Measurements from ENCODE around the gene RAPGEF3.

RAPGEF3 gene

GRCh38 chr12:47789712-47790489, 31.2 kb upstream of the RAPGEF3 start:
- H3K27ac ChIP-seq = no peak overlapping the region
- DNase-seq = no peak

DNA sequence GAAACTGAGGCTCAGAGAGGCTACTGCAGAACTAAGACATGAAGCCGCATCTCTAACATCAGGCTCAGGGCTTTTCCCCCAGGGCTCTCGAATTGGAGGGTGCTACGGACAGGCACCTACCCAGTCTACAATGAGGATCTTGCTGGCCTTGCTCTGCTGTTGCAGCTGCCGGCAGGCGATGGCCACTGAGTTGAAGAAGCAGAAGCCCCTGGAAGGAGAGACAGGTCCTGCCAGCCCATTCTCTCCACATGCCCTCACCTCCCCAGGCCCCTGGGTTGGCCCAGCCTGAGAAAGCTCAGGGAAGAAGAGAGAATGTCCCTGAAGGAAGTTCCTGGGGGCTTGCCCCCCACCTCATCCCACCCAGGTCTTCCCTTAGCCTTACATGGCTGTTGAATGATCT, 30.5 kb upstream of the RAPGEF3 start:
- no peak for TF ChIP-seq CTCF (IDR thresholded peaks at IDR 0.05; ENCODE audit: low read depth, low read length, missing control alignments)
- no peak for DNase-seq
- Histone ChIP-seq H3K27me3 (replicated peaks) (no peaks in the 10 kb centered on the region), H3K36me3 (replicated peaks) (peaks cover 93% of the 10 kb centered on the region), H3K4me3 (ENCODE audit: low read depth, low read length) (no peak overlapping the region), H3K27ac (no peak overlapping the region)
- in situ Hi-C loops (cut with HindIII; ENCODE audit: low pct_ligation_motif_present, low sequenced_read_pairs) = no loop called here

More at GRCh38 chr12:47789712-47790489, 31.2 kb upstream of the RAPGEF3 start:
- H3K4me3 ChIP-seq (ENCODE audit: low read depth, low read length) = no peak overlapping the region
- H3K27me3 ChIP-seq (replicated peaks) = no peaks in the 10 kb centered on the region
- in situ Hi-C loops (cut with HindIII; ENCODE audit: low pct_ligation_motif_present, low sequenced_read_pairs) = no loop called here
- H3K36me3 ChIP-seq (replicated peaks) = peaks cover 95% of the 10 kb centered on the region
- TF ChIP-seq CTCF (IDR thresholded peaks at IDR 0.05; ENCODE audit: low read depth, low read length, missing control alignments) = no peak

GRCh38 chr12:47787596-47788319, 29.1 kb upstream of the RAPGEF3 start:
- Histone ChIP-seq H3K27me3 (replicated peaks) (no peaks in the 10 kb centered on the region), H3K36me3 (replicated peaks) (peaks cover 94% of the 10 kb centered on the region), H3K4me3 (ENCODE audit: low read depth, low read length) (no peak overlapping the region), H3K27ac (no peak overlapping the region)
- DNase-seq = no peak
- in situ Hi-C loops (cut with HindIII; ENCODE audit: low pct_ligation_motif_present, low sequenced_read_pairs) = no loop called here
- no peak for TF ChIP-seq CTCF (IDR thresholded peaks at IDR 0.05; ENCODE audit: low read depth, low read length, missing control alignments)

DNA sequence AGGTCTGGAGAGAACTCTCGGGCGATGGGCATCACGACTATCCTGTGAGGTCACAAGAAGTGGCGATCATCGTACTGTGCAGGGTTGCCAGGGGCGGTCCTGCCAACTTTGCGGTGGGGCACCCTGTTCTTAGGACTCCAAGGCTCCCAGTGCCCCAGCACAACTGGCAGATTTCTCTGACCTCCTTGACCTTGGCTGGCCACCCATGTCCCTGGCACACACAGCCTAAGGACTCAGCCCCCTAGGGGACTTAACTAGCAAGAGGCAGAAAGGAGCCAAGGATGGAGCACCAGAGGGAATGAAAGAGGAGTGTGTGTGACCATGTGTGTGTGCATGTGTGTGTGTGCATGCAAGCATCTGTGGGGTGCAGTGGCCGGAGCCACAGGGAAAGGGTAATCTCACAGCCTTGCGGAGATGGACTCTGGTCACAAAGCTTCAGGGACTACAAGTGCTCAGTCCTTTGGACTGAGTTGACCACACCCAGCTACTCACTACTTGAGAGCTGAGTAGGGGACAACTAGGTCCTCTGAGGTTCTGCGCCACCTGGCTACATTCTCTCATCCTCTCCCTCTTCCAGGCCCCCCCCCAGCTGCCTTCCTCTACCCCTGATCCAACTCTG, 28.1 kb upstream of the RAPGEF3 start:
- Histone ChIP-seq H3K4me3 (ENCODE audit: low read depth, low read length) (no peak overlapping the region), H3K27me3 (replicated peaks) (no peaks in the 10 kb centered on the region), H3K27ac (no peak overlapping the region), H3K36me3 (replicated peaks) (peaks cover 94% of the 10 kb centered on the region)
- no peak for TF ChIP-seq CTCF (IDR thresholded peaks at IDR 0.05; ENCODE audit: low read depth, low read length, missing control alignments)
- no peak for DNase-seq
- in situ Hi-C loops (cut with HindIII; ENCODE audit: low pct_ligation_motif_present, low sequenced_read_pairs) = no loop called here

DNA sequence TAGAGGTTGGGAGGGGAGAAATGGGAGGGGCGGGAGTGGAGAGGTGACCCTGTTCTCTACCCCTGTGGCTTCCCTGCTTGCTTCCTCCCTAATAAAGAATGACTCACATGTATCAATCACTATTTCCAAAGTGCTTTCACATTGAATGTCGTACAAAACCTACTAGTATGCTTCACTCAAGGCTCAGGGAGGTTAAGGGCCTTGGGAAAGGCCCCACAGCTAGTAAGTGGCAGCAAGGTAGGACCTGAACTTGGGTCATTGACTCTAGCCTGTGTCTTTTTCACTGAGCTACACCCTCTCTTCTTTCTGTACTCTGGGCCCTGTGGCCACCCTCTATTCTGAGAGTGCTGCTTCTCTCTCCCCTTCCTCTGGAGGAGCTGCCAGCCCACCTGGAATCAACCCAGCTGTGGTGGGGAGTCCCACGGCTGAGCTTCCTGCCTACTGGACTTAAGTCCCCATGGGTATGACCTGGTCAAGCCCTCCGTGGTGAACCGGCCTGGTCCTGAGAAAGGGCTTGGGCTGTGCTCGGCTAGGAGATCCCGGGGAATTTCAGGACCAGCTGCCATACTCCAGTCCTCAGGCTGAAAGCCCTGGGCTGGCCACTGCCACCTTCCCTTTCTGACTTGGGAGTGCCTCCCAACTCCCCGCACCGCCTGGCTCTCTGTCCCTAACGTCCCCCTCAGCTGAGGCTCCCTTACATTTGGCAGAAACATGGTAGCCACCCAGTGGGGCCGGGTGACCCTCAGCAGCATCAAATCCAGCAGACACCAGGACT, 27.4 kb upstream of the RAPGEF3 start:
- in situ Hi-C loops (cut with HindIII; ENCODE audit: low pct_ligation_motif_present, low sequenced_read_pairs) = no loop called here
- peaks cover 94% of the 10 kb centered on the region for H3K36me3 ChIP-seq (replicated peaks)
- H3K4me3 ChIP-seq (ENCODE audit: low read depth, low read length) = no peak overlapping the region
- TF ChIP-seq CTCF (IDR thresholded peaks at IDR 0.05; ENCODE audit: low read depth, low read length, missing control alignments) = no peak
- no peaks in the 10 kb centered on the region for H3K27me3 ChIP-seq (replicated peaks)
- no peak overlapping the region for H3K27ac ChIP-seq
- no peak for DNase-seq

All from brain microvascular endothelial cell (primary cell).